Measurements from ENCODE around the gene RASA1. TPM values are rescaled to one million over a fixed set of nuclear protein-coding genes. Genes with fewer than 3 reads are reported as not detected.

Gene RASA1
- total RNA-seq, 1 experiment from 2014 or later: 16.4 TPM

GRCh38 chr5:87385802-87386201 is 118.1 kb downstream of the RASA1 start:
- Histone ChIP-seq H3K27me3 (no peaks in the 10 kb centered on the region), H3K36me3 (peaks cover 89% of the 10 kb centered on the region), H3K9me3 (no peaks in the 10 kb centered on the region), H3K4me3 (no peak overlapping the region)
- no peak for DNase-seq

DNA sequence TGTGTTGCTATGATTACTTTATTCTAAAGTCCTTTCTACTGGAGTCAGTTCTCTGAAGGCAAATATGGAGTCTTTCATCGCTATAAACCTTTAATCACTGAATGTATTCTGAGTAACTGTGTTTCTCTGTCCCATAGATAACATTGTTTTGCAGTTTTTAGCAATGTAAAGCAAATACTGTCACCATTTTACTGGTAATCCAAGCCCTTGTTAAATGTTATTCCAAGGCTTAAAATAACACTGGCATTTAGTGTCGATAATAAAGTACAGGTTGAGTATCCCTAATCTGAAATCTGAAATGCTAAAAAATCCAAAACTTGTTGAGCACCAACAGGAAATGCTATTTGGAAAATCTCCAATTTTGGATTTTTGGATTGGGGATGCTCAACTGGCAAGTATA is 120.4 kb downstream of the RASA1 start:
- no peak overlapping the region for H3K4me3 ChIP-seq
- H3K27me3 ChIP-seq: no peaks in the 10 kb centered on the region
- peaks cover 94% of the 10 kb centered on the region for H3K36me3 ChIP-seq
- no peak for DNase-seq
- no peaks in the 10 kb centered on the region for H3K9me3 ChIP-seq

GRCh38 chr5:87389296-87390034 is 121.8 kb downstream of the RASA1 start:
- no peaks in the 10 kb centered on the region for H3K9me3 ChIP-seq
- no peak for DNase-seq
- no peak overlapping the region for H3K4me3 ChIP-seq
- H3K27me3 ChIP-seq: no peaks in the 10 kb centered on the region
- H3K36me3 ChIP-seq: peaks cover 97% of the 10 kb centered on the region

DNA sequence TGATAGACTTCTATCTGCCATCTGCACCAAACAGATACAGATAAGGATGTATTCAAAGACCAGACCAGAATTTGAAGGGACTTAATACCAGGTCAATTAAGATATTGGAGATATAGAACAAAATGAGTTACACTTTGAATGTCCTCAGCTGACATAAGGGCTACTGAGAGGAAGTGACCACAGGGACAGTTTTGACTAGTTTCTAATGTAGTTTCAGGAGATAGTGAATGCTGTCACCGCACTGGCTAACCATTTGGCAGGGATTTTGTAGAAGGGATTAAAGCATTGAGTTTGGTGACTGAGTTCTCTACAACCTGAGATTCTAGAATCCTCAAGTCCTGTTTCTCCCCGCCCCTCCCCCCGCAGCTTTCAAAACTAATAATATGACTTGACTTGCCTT is 122.4 kb downstream of the RASA1 start:
- no peak for DNase-seq
- no peaks in the 10 kb centered on the region for H3K9me3 ChIP-seq
- H3K27me3 ChIP-seq: no peaks in the 10 kb centered on the region
- peaks cover 97% of the 10 kb centered on the region for H3K36me3 ChIP-seq
- no peak overlapping the region for H3K4me3 ChIP-seq

DNA sequence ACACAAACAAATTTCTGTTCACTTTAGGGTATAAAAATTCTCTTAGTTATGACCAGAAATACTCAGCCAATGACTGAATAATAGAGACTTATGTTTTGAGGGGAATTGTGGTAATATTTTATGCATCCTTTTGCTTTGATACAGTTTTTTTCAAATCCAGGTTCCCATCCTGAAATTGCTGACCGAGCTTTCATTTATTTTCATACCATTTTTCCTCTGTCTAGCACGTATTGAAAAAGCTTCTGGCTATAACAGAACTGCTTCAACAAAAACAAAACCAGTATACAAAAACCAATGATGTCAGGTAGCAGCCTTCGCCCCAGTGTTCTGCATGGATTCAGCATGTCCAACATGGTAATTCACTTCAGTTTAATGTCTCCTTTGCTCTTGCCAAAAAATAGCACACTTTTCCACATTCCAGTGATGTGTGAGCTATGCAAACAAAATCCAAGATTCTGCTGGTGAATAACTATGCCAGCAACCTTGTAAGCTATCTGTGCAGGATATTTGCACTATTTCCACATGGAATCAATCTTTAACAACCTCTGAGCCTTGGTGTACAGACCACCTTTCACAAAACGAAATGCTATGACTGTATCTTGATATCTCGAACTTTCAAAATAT is 123.0 kb downstream of the RASA1 start:
- Histone ChIP-seq H3K36me3 (peaks cover 97% of the 10 kb centered on the region), H3K9me3 (no peaks in the 10 kb centered on the region), H3K4me3 (no peak overlapping the region), H3K27me3 (no peaks in the 10 kb centered on the region)
- no peak for DNase-seq

DNA sequence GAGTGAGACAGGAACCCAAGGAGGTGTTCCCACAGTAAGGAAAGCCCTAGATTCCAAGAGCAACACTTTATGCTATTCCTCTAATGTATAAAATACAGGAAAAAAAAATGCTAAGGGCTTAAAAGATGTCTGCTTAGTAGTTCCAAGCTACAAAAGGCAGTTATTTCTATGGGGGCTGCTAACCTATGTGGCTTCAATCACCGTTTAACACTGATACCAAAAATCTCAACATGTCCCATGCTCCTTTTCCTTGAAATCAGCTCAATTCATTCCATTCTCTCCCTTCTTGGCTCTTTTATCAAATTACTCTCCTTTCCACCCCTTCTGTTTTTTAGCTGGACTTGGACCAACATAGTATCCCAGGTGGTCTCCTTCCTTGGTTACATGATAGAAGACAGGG is 124.5 kb downstream of the RASA1 start:
- Histone ChIP-seq H3K4me3 (no peak overlapping the region), H3K36me3 (peaks cover 92% of the 10 kb centered on the region), H3K27me3 (no peaks in the 10 kb centered on the region), H3K9me3 (no peaks in the 10 kb centered on the region)
- DNase-seq: no peak

GRCh38 chr5:87392801-87393200 is 125.1 kb downstream of the RASA1 start:
- no peak overlapping the region for H3K4me3 ChIP-seq
- H3K27me3 ChIP-seq: no peaks in the 10 kb centered on the region
- H3K36me3 ChIP-seq: peaks cover 90% of the 10 kb centered on the region
- DNase-seq: no peak
- H3K9me3 ChIP-seq: no peaks in the 10 kb centered on the region

DNA sequence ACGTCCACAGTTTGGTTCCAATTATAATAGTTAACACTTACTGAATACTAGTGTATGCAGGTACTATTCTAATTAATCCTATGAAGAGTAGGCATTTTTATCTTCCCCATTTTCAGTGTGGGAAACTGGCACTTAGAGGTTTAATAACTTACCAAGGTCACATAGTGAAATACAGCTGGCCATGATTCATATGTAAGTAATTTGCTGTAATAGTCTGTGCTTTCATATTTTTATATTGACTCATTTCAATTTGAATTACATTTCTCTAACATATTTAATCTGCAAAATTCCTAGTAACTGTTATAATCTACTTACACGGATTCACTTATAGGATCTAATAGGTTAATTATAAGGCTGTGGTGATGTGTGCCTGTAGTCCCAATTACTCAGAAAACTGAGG is 125.6 kb downstream of the RASA1 start:
- DNase-seq: no peak
- Histone ChIP-seq H3K9me3 (no peaks in the 10 kb centered on the region), H3K27me3 (no peaks in the 10 kb centered on the region), H3K4me3 (no peak overlapping the region), H3K36me3 (peaks cover 90% of the 10 kb centered on the region)

- DNase-seq: peak; percentile 22
- Histone ChIP-seq H3K27me3 (no peaks in the 10 kb centered on the region), H3K36me3 (peaks cover 90% of the 10 kb centered on the region), H3K4me3 (no peak overlapping the region), H3K9me3 (no peaks in the 10 kb centered on the region)
Measured at GRCh38 chr5:87394411-87395165, 126.9 kb downstream of the RASA1 start.

- Histone ChIP-seq H3K9me3 (no peaks in the 10 kb centered on the region), H3K27me3 (no peaks in the 10 kb centered on the region), H3K4me3 (no peak overlapping the region), H3K36me3 (peaks cover 90% of the 10 kb centered on the region)
- DNase-seq: no peak
Measured at GRCh38 chr5:87398981-87399614, 131.4 kb downstream of the RASA1 start.

DNA sequence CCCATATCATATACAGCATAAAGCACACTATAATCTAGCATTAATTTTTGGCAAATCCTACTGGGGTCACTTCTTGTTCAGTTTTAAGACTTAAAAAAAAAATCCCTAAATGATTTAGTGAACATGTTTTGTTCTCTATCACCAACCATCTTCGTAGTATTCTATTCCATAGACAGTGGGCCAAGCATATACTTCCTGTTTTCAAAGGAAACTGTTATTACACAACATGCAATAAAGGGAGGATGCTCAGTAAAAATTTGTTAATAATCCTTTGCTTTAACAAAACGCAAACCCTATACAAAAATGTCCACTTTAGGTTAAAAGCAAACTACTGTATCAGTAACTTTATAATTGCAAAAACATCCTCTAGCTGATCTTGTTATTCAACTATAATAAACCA is 132.0 kb downstream of the RASA1 start:
- no peaks in the 10 kb centered on the region for H3K27me3 ChIP-seq
- H3K36me3 ChIP-seq: peaks cover 90% of the 10 kb centered on the region
- H3K4me3 ChIP-seq: no peak overlapping the region
- no peak for DNase-seq
- H3K9me3 ChIP-seq: no peaks in the 10 kb centered on the region

DNA sequence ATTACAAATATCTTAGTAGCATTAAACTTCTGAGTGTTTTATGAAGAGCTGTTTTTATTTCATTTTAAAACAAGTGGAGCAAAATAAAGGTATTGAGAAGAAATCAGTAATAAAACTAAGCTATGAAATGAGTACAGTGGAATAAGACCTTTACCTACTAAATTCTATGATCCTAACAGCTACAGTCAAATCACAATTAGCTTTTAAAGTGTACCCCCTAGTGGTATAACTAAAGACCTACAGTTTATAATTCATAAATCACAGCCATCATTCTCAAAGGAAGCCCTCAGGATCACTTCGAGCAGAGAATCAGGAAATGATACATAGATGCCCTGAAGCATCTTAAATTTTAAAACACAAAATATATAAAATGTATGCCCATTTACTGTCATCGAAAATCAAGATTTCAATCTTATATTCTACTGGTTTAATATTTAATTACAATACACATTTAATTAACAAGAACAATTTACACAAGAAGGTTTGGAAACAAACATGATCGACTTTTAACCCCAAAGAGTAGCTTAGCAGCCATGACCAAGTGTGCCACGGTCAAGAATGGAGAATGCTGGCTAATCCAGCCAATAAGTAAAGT is 132.7 kb downstream of the RASA1 start:
- Histone ChIP-seq H3K27me3 (no peaks in the 10 kb centered on the region), H3K9me3 (no peaks in the 10 kb centered on the region), H3K4me3 (no peak overlapping the region), H3K36me3 (peaks cover 90% of the 10 kb centered on the region)
- DNase-seq: no peak

GRCh38 chr5:87401626-87402025 is 133.9 kb downstream of the RASA1 start:
- no peak for DNase-seq
- peaks cover 90% of the 10 kb centered on the region for H3K36me3 ChIP-seq
- no peaks in the 10 kb centered on the region for H3K9me3 ChIP-seq
- no peak overlapping the region for H3K4me3 ChIP-seq
- H3K27me3 ChIP-seq: no peaks in the 10 kb centered on the region

GRCh38 chr5:87403409-87403808 is 135.7 kb downstream of the RASA1 start:
- Histone ChIP-seq H3K36me3 (peaks cover 94% of the 10 kb centered on the region), H3K27me3 (no peaks in the 10 kb centered on the region), H3K9me3 (no peaks in the 10 kb centered on the region), H3K4me3 (no peak overlapping the region)
- DNase-seq: no peak

- Histone ChIP-seq H3K9me3 (no peaks in the 10 kb centered on the region), H3K36me3 (peaks cover 94% of the 10 kb centered on the region)
Measured at GRCh38 chr5:87403899-87404298, 136.2 kb downstream of the RASA1 start.

GRCh38 chr5:87404359-87404758 is 136.7 kb downstream of the RASA1 start:
- H3K4me3 ChIP-seq: no peak overlapping the region
- H3K9me3 ChIP-seq: no peaks in the 10 kb centered on the region
- no peaks in the 10 kb centered on the region for H3K27me3 ChIP-seq
- DNase-seq: no peak
- peaks cover 94% of the 10 kb centered on the region for H3K36me3 ChIP-seq

More at GRCh38 chr5:87403899-87404298, 136.2 kb downstream of the RASA1 start:
- Histone ChIP-seq H3K27me3 (no peaks in the 10 kb centered on the region), H3K4me3 (no peak overlapping the region)
- no peak for DNase-seq

All from MG63 (cell line).